SIG-M5 treated with dmso at 0.1 percent for 504 hours (cell line): Measurements from ENCODE around the gene TTYH3.
"Not testable (repeated sequence)": the region's sequence is repeated elsewhere in the genome, so short reads cannot be mapped to it uniquely, and the experiment has no call there.

Experiments
- DNase-seq: peaks from one replicate; lab custom pipeline; 2025; ENCODE audit not compliant: unreplicated experiment; lab: John Stamatoyannopoulos, UW

TTYH3 gene

GRCh38 chr7:2662273-2663120 is 30.7 kb downstream of the TTYH3 start:
- DNase-seq = no peak

- DNase-seq = no peak
These were observed 31.5 kb downstream of the TTYH3 start for GRCh38 chr7:2663121-2663886.

- no peak for DNase-seq
These were observed 32.2 kb downstream of the TTYH3 start for GRCh38 chr7:2663960-2664359.

GRCh38 chr7:2665359-2665791 is 33.6 kb downstream of the TTYH3 start:
- DNase-seq = no peak

GRCh38 chr7:2666155-2666554 is 34.4 kb downstream of the TTYH3 start:
- DNase-seq = no peak

- DNase-seq = no peak
These were observed 34.9 kb downstream of the TTYH3 start for GRCh38 chr7:2666588-2667250.

GRCh38 chr7:2667843-2668242 is 36.1 kb downstream of the TTYH3 start:
- no peak for DNase-seq

GRCh38 chr7:2668401-2668800 is 36.6 kb downstream of the TTYH3 start:
- DNase-seq = no peak

- DNase-seq = no peak
These were observed 38.4 kb downstream of the TTYH3 start for GRCh38 chr7:2670171-2670570.

- DNase-seq = peak; percentile 60
These were observed 39.1 kb downstream of the TTYH3 start for GRCh38 chr7:2670720-2671391.

GRCh38 chr7:2673214-2673613 is 41.4 kb downstream of the TTYH3 start:
- not testable (repeated sequence) for DNase-seq

- DNase-seq = no peak
These were observed 42.1 kb downstream of the TTYH3 start for GRCh38 chr7:2673934-2674333.

GRCh38 chr7:2675256-2675764 is 43.5 kb downstream of the TTYH3 start:
- no peak for DNase-seq

GRCh38 chr7:2676576-2676975 is 44.8 kb downstream of the TTYH3 start:
- DNase-seq = not testable (repeated sequence)

- DNase-seq = not testable (repeated sequence)
These were observed 46.7 kb downstream of the TTYH3 start for GRCh38 chr7:2678454-2678853.

- not testable (repeated sequence) for DNase-seq
These were observed 47.6 kb downstream of the TTYH3 start for GRCh38 chr7:2679135-2680127.

- DNase-seq = no peak
These were observed 48.5 kb downstream of the TTYH3 start for GRCh38 chr7:2680256-2680655.

- peak; percentile 49 for DNase-seq
These were observed 49.2 kb downstream of the TTYH3 start for GRCh38 chr7:2680792-2681490.
